Heart left ventricle (tissue), 16 donors: ENCODE results near the gene ZNF683. TPM values are rescaled to one million over a fixed set of nuclear protein-coding genes. Genes with fewer than 3 reads are reported as not detected.

Experiments
- ATAC-seq, 4 donors: fragments of 200-7000 bp; cut with Tn5 transposase; one replicate each; pipeline ENCODE4 v1.9.1; 2020 to 2022; ENCODE audit warnings: moderate library complexity in 4 of 4, mild to moderate bottlenecking in 3 of 4, moderate number of reproducible peaks in 1 of 4
- DNase-seq, 5 donors: peaks; one replicate each; pipeline ENCODE4 v3.0.0-alpha.2; 2020
- H3K27ac ChIP-seq, 12 donors: fragments of 200-600 bp; sonication (generic) in 4 of 12; one replicate each; pipeline versions ENCODE4 v1.5.0 to v1.8.0; 2016 to 2022; ENCODE audit warnings: mild to moderate bottlenecking in 2 of 12
- H3K27me3 ChIP-seq, 9 donors: fragments of 200-600 bp; sonication (generic) in 2 of 9; one replicate each; pipeline versions ENCODE4 v1.5.1 to v1.8.0; 2016 to 2022; ENCODE audit warnings: mild to moderate bottlenecking in 3 of 9
- H3K36me3 ChIP-seq, 9 donors: fragments of 200-600 bp; sonication (generic) in 2 of 9; one replicate each; pipeline versions ENCODE4 v1.5.0 to v1.8.0; 2018 to 2022; ENCODE audit warnings: mild to moderate bottlenecking in 2 of 9
- H3K4me1 ChIP-seq, 12 donors: fragments of 200-600 bp; sonication (generic) in 4 of 12; one replicate each; pipeline versions ENCODE4 v1.5.0 to v1.8.0; 2016 to 2022; ENCODE audit warnings: mild to moderate bottlenecking in 3 of 12
- H3K4me3 ChIP-seq, 12 donors: fragments of 200-600 bp; sonication (generic) in 4 of 12; one replicate each; pipeline versions ENCODE4 v1.5.0 to v1.8.0; 2017 to 2022; ENCODE audit warnings: mild to moderate bottlenecking in 9 of 12, moderate library complexity in 4 of 12
- H3K9me3 ChIP-seq, 12 donors: fragments of 200-600 bp; sonication (generic) in 4 of 12; one replicate each; pipeline versions ENCODE4 v1.5.0 to v1.8.0; 2016 to 2022; ENCODE audit warnings: mild to moderate bottlenecking in 1 of 12
- POLR2A ChIP-seq, 2 donors: fragments of 450-650 bp; IDR thresholded peaks; one replicate each; pipeline ENCODE4 v1.6.1; 2017; ENCODE audit warnings: antibody characterized with exemption in 2 of 2, mild to moderate bottlenecking in 2 of 2, moderate library complexity in 2 of 2
- WGBS, 4 donors: extraction: QIAGEN DNeasy Blood & Tissue Kit in 2 of 4; methylation state at CpG; one replicate each; pipeline versions ENCODE4 v1.1.5 to v1.1.7; 2013 to 2018; 5-methylcytosine and 5-hydroxymethylcytosine counted together
- intact Hi-C, 10 donors: fragments of 100-400 bp; cut with DNase I; formaldehyde crosslinking; loops; one replicate each; pipeline versions ENCODE4 v1.11.1 to v1.14.2; 2022
- polyA plus RNA-seq, 2 donors: library from polyadenylated mRNA; stranded (reverse); fragments of 200-250 nt; gene quantifications; one replicate each; pipeline ENCODE4 v1.2.3, GENCODE V29; 2013
- total RNA-seq, 9 donors: library from RNA; depleted of rRNA in 2 of 9; stranded (reverse); fragments of >200 nt in 2 of 9; fragmentation: NEBNext Ultra II Directional in 3 of 9; extraction: Animal tissue kit (Norgen Biotek cat#: 25700) in 3 of 9; gene quantifications; one replicate each; pipeline versions ENCODE4 v1.1.0 to v1.2.4, GENCODE V29; 2016 to 2023
- TF ChIP-seq, protein P1 (sequence below), 12 donors: fragments of 200-600 bp; sonication (generic) in 4 of 12; IDR thresholded peaks; one replicate each; pipeline versions ENCODE4 v1.5.0 to v1.8.0; 2018 to 2022; ENCODE audit warnings: antibody characterized with exemption in 12 of 12, mild to moderate bottlenecking in 5 of 12
- donor health status: ischemic (EF 13 %, LVEDD 7.1; RV severe dilation, severe dysfunction).
- donor health status: healthy with polysubstance abuse.
- donor health status: DM: no; HTN: yes; CAD: no.
- donor health status: DM: no; HTN: no; CAD: no.
- donor health status: ischemic (EF 25% LVEDD 6.9; RV normal size, moderate dysfunction).
- donor health status: ischemic (EF 25% LVEDD 5.7; RV mildly dilated, moderate dysfunction).
- donor health status: healthy.
- donor health status: DM: yes; HTN: yes; CAD: no.
- donor health status: ischemic (EF 35%, LVEDD 5.7; RV mildly dilated, moderate dysfunction).
- donor health status: nonischemic (EF 11% LVEDD 7.7; RV severe dilation, severe dysfunction).
- donor health status: DM: yes; HTN: yes; CAD: no.
- donor health status: PGD.
- donor health status: ischemic (EF 29% LVEDD 5.4; RV normal size, mild dysfunction).
- donor health status: nonischemic (EF 23%, LVEDD 6.1; RV moderate dilation, normal function).

Gene ZNF683
- total and polyA plus RNA-seq, 11 donors: 0.04 to 1.2 (median 0.38) TPM; not detected in 7

DNA sequence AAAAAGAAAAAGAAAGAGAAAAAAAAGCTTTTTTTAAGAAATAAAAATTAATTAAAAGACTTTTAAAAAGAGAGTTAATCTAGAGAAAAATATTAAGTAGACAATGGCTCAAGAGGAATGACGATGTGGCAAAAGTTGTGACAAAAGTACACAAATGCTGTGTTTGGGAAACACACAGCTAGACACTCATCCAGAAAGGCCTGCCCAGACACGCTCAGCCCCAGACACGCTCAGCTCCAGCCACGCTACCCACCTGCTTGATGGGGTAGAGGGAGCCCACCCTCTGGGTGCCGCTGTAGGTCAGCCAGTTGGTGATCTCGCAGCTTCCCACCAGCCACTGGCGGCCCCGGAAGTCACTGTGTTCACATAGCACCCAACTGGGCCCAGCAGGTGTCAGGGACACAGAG is 44.6 kb downstream of the ZNF683 start:
- no peak overlapping the region for H3K27ac ChIP-seq
- intact Hi-C loops: loop anchor here in 4 of 10 donors (10.0 kb wide), 3 partner anchors 143 to 223 kb away; partner anchors contain the start of genes C1orf232 (in 2 of the 4) and ZNF593 (in 2 of the 4)
- ATAC-seq (no peak), DNase-seq (no peak)
- H3K36me3 ChIP-seq: no peaks in the 10 kb centered on the region
- H3K4me1 ChIP-seq: no peaks in the 10 kb centered on the region
- 76 to 82% (median 79%) methylated on average over 8 of the region's 8 CpGs for WGBS, 4 donors
- no peaks in the 10 kb centered on the region for H3K9me3 ChIP-seq
- TF ChIP-seq, protein P1, sequence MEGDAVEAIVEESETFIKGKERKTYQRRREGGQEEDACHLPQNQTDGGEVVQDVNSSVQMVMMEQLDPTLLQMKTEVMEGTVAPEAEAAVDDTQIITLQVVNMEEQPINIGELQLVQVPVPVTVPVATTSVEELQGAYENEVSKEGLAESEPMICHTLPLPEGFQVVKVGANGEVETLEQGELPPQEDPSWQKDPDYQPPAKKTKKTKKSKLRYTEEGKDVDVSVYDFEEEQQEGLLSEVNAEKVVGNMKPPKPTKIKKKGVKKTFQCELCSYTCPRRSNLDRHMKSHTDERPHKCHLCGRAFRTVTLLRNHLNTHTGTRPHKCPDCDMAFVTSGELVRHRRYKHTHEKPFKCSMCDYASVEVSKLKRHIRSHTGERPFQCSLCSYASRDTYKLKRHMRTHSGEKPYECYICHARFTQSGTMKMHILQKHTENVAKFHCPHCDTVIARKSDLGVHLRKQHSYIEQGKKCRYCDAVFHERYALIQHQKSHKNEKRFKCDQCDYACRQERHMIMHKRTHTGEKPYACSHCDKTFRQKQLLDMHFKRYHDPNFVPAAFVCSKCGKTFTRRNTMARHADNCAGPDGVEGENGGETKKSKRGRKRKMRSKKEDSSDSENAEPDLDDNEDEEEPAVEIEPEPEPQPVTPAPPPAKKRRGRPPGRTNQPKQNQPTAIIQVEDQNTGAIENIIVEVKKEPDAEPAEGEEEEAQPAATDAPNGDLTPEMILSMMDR (IDR thresholded peaks at IDR 0.05): no peak
- H3K4me3 ChIP-seq: no peak overlapping the region
- peaks cover 0 to 25% (median 0%) of the 10 kb centered on the region in 9 donors for H3K27me3 ChIP-seq

DNA sequence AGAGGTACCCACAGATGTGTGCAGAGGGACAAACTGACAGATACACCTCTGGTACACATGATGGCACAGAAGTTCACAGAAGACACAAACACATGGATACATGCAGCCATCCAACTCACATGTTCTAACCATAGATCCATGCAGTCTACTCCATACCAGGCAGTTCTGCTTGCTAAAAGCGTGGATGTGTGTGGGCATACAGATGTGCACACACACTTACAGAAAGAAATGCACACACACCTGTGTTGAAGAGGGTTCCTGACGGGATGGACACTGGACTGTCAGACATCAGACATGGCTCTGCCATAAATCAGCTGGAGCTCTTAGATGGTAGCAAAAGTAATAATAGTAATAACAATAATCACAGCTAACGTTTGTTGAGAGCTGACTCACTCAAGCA is 48.0 kb downstream of the ZNF683 start:
- TF ChIP-seq POLR2A (IDR thresholded peaks at IDR 0.05): no peak
- TF ChIP-seq, protein P1 (IDR thresholded peaks at IDR 0.05): no peak
- 70 to 85% (median 79%) methylated on average over 3 of the region's 3 CpGs for WGBS, 4 donors
- DNase-seq (no peak), ATAC-seq (no peak)
- intact Hi-C loops: loop anchor here (5.0 to 10.0 kb wide), 8 partner anchors 37 to 222 kb away; partner anchors contain the start of genes C1orf232 (in 2 of the 10), ZNF593 (in 2 of the 10), CNKSR1 (in 1 of the 10) and ZNF593OS (in 1 of the 10)
- H3K9me3 ChIP-seq: no peaks in the 10 kb centered on the region
- no peak overlapping the region for H3K27ac ChIP-seq
- peaks cover 0 to 20% (median 5%) of the 10 kb centered on the region in 12 donors for H3K4me1 ChIP-seq
- H3K36me3 ChIP-seq: no peaks in the 10 kb centered on the region
- H3K4me3 ChIP-seq: no peak overlapping the region
- H3K27me3 ChIP-seq: no peaks in the 10 kb centered on the region

DNA sequence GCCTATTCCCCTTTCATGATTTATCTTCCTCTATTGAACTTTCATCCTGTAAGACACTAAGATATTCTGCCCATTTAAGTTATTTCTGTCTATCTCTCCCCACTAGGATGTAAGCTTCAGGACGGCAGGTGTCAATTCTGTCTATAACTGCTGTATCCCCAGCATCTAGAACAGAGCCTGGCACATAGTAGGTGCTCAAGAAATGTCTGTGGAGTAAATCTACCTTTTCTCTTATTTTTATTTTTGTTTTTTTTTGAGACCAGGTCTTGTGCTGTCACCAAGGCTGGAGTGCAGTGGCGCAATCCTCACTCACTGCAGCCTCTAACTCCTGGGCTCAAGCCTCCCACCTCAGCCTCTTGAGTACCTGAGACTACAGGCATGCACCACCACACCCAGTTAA is 49.2 kb downstream of the ZNF683 start:
- no peak for DNase-seq
- H3K9me3 ChIP-seq: no peaks in the 10 kb centered on the region
- TF ChIP-seq, protein P1 (IDR thresholded peaks at IDR 0.05): no peak
- TF ChIP-seq POLR2A (IDR thresholded peaks at IDR 0.05): no peak
- H3K36me3 ChIP-seq: no peaks in the 10 kb centered on the region
- peaks cover 0 to 28% (median 6%) of the 10 kb centered on the region in 12 donors for H3K4me1 ChIP-seq
- 95 to 97% (median 97%) methylated on average over 2 of the region's 2 CpGs for WGBS, 4 donors
- H3K27ac ChIP-seq: no peak overlapping the region
- no peaks in the 10 kb centered on the region for H3K27me3 ChIP-seq
- no peak for ATAC-seq
- intact Hi-C loops: loop anchor here (2.0 to 10.0 kb wide), 9 partner anchors 36 to 221 kb away; partner anchors contain the start of genes C1orf232 (in 2 of the 10), ZNF593 (in 2 of the 10), CNKSR1 (in 1 of the 10) and ZNF593OS (in 1 of the 10)
- H3K4me3 ChIP-seq: no peak overlapping the region

DNA sequence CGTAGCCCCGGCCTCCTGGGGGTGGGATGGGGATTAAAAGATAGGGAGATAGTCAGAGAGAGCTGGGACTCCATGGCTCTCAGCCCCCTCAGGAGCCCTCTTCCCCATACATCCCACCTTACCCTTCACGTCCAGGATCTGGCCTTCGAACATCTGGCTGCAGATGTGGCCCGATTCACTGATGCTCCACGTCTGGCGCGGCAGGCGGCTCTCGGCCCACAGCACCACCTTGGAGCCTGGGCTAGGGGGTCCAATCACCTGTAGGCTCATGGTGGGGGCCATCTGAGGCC is 50.6 kb downstream of the ZNF683 start:
- DNase-seq: no peak
- no peak for ATAC-seq
- no peak overlapping the region for H3K27ac ChIP-seq
- no peaks in the 10 kb centered on the region for H3K27me3 ChIP-seq
- no peak for TF ChIP-seq POLR2A (IDR thresholded peaks at IDR 0.05)
- TF ChIP-seq, protein P1 (IDR thresholded peaks at IDR 0.05): no peak
- intact Hi-C loops: loop anchor here (1.0 to 10.0 kb wide), 10 partner anchors 35 to 220 kb away; partner anchors contain the start of genes C1orf232 (in 2 of the 10), ZNF593 (in 2 of the 10), CNKSR1 (in 1 of the 10) and ZNF593OS (in 1 of the 10)
- peaks cover 0 to 42% (median 7%) of the 10 kb centered on the region in 12 donors for H3K4me1 ChIP-seq
- H3K9me3 ChIP-seq: no peaks in the 10 kb centered on the region
- 62 to 71% (median 64%) methylated on average over 10 of the region's 10 CpGs for WGBS, 4 donors
- no peaks in the 10 kb centered on the region for H3K36me3 ChIP-seq
- H3K4me3 ChIP-seq: no peak overlapping the region
